Activated CD8-positive, alpha-beta T cell treated with anti-CD3 and anti-CD28 coated beads for 36 hours (primary cell): ENCODE results near the gene LRRC19. TPM values are rescaled to one million over a fixed set of nuclear protein-coding genes. Genes with fewer than 3 reads are reported as not detected.

Experiments
- ATAC-seq: fragments of 200-7000 bp; cut with Tn5 transposase; one replicate; pipeline ENCODE4 v1.10.0; 2021; ENCODE audit warnings: mild to moderate bottlenecking, moderate library complexity
- CTCF ChIA-PET: fragments of 350-600 bp; sonication (Branson Sonifier 250); formaldehyde crosslinking; loops from one replicate; lab custom pipeline; 2021; ENCODE audit warnings: antibody characterized with exemption; lab: Charles Lee
- POLR2A ChIA-PET: fragments of 350-600 bp; sonication (Branson Sonifier 250); formaldehyde crosslinking; loops from one replicate; lab custom pipeline; 2021; ENCODE audit warnings: antibody characterized with exemption; lab: Charles Lee
- DNase-seq: peaks from one replicate; pipeline ENCODE4 v3.0.0-alpha.2; 2020
- H3K27ac Mint-ChIP-seq: one replicate; pipeline ENCODE4 v1.8.0; 2021; ENCODE audit warnings: mild to moderate bottlenecking, mixed read lengths
- H3K27me3 Mint-ChIP-seq: one replicate; pipeline ENCODE4 v1.8.0; 2021; ENCODE audit warnings: mixed read lengths
- H3K36me3 Mint-ChIP-seq: one replicate; pipeline ENCODE4 v1.8.0; 2021; ENCODE audit warnings: low read depth, mixed read lengths
- H3K4me1 Mint-ChIP-seq: one replicate; pipeline ENCODE4 v1.8.0; 2021; ENCODE audit warnings: low read depth, mixed read lengths
- H3K4me3 Mint-ChIP-seq: one replicate; pipeline ENCODE4 v1.8.0; 2021; ENCODE audit warnings: mild to moderate bottlenecking, moderate library complexity, mixed read lengths
- H3K9me3 Mint-ChIP-seq: one replicate; pipeline ENCODE4 v1.8.0; 2021; ENCODE audit warnings: mixed read lengths
- CTCF ChIP-seq: fragments of 200-600 bp; IDR thresholded peaks from one replicate; pipeline ENCODE4 v1.8.0; 2022; ENCODE audit warnings: antibody characterized with exemption, mild to moderate bottlenecking
- intact Hi-C: fragments of 100-400 bp; cut with micrococcal nuclease; formaldehyde crosslinking; loops from one replicate; pipeline ENCODE4 v1.10.0; 2022
- total RNA-seq, 2 experiments: library from RNA; stranded (reverse); gene quantifications; one replicate each; pipeline ENCODE4 v1.2.3, GENCODE V29; 2021

The LRRC19 gene
- not detected for total RNA-seq

- TF ChIP-seq CTCF, result no peak
- no peak for ATAC-seq
- no peak for DNase-seq
- Mint-ChIP-seq H3K9me3 (no peaks in the 10 kb centered on the region), H3K4me1 (no peaks in the 10 kb centered on the region), H3K27ac (no peak within 1 kb of the TSS), H3K36me3 (peaks cover 1% of the 10 kb centered on the region), H3K4me3 (no peak within 1 kb of the TSS), H3K27me3 (no peaks in the 10 kb centered on the region)
- CTCF ChIA-PET, result no interaction called here
- intact Hi-C loops, result no loop called here
- POLR2A ChIA-PET, result no interaction called here
These were observed at the start of gene LRRC19 for GRCh38 chr9:27005491-27005890. Gene LRRC19, minus strand, starts transcription at chr9:27005672. Its CDS starts 5,978 bp downstream, at chr9:26999694.

- POLR2A ChIA-PET, result no interaction called here
- ATAC-seq (no peak), DNase-seq (no peak)
- Mint-ChIP-seq H3K36me3 (peaks cover 6% of the 10 kb centered on the region), H3K27me3 (no peaks in the 10 kb centered on the region), H3K27ac (no peak overlapping the region), H3K9me3 (no peaks in the 10 kb centered on the region), H3K4me3 (no peak overlapping the region), H3K4me1 (no peaks in the 10 kb centered on the region)
- TF ChIP-seq CTCF, result no peak
- intact Hi-C loops, result no loop called here
- CTCF ChIA-PET, result no interaction called here
These were observed 49.4 kb upstream of the LRRC19 start for GRCh38 chr9:27054841-27055240.

GRCh38 chr9:27054125-27054524 is 48.7 kb upstream of the LRRC19 start:
- Mint-ChIP-seq H3K36me3 (peaks cover 6% of the 10 kb centered on the region), H3K27ac (no peak overlapping the region), H3K27me3 (no peaks in the 10 kb centered on the region), H3K9me3 (no peaks in the 10 kb centered on the region), H3K4me3 (no peak overlapping the region), H3K4me1 (no peaks in the 10 kb centered on the region)
- POLR2A ChIA-PET, result no interaction called here
- intact Hi-C loops, result no loop called here
- CTCF ChIA-PET, result no interaction called here
- ATAC-seq, result no peak
- DNase-seq, result no peak
- TF ChIP-seq CTCF, result no peak

GRCh38 chr9:27053369-27054022 is 48.0 kb upstream of the LRRC19 start:
- H3K27me3 Mint-ChIP-seq, result no peaks in the 10 kb centered on the region
- peaks cover 6% of the 10 kb centered on the region for H3K36me3 Mint-ChIP-seq
- ATAC-seq (no peak), DNase-seq (no peak)
- ChIA-PET POLR2A (no interaction called here), CTCF (no interaction called here)
- TF ChIP-seq CTCF, result no peak
- H3K27ac Mint-ChIP-seq, result no peak overlapping the region
- H3K4me3 Mint-ChIP-seq, result no peak overlapping the region
- intact Hi-C loops, result no loop called here
- no peaks in the 10 kb centered on the region for H3K4me1 Mint-ChIP-seq
- no peaks in the 10 kb centered on the region for H3K9me3 Mint-ChIP-seq

- no peak for TF ChIP-seq CTCF
- Mint-ChIP-seq H3K4me3 (no peak overlapping the region), H3K27me3 (no peaks in the 10 kb centered on the region), H3K9me3 (no peaks in the 10 kb centered on the region), H3K36me3 (peaks cover 4% of the 10 kb centered on the region), H3K27ac (no peak overlapping the region), H3K4me1 (no peaks in the 10 kb centered on the region)
- intact Hi-C loops, result no loop called here
- ATAC-seq, result no peak
- POLR2A ChIA-PET, result no interaction called here
- CTCF ChIA-PET, result interaction anchor here (0.9 to 1.2 kb wide), 2 partner anchors 19 to 201 kb away, joined by 3 read pairs; no protein-coding TSS in a partner anchor
- DNase-seq, result no peak
These were observed 41.7 kb upstream of the LRRC19 start for GRCh38 chr9:27047136-27047535.
